Measurements from ENCODE around the gene QARS1.

Gene QARS1

DNA sequence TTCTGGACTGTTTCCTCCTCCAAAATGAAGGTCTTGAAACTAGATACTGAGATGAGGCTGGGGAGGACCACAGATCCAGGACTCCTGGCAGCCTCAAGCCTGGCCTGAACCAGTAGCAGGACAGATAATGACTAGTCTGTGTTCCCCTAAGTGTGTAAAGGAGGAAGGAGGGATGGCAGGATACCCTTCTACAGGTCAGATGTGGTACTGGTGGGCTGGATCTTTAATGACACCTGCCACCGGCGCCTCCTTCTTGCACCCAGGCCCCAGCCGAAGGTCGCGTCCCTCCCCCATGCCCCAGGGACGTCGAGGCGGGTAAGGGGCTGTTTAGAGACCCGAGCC lies 15.5 kb upstream of the QARS1 start:
- no peak for DNase-seq

DNA sequence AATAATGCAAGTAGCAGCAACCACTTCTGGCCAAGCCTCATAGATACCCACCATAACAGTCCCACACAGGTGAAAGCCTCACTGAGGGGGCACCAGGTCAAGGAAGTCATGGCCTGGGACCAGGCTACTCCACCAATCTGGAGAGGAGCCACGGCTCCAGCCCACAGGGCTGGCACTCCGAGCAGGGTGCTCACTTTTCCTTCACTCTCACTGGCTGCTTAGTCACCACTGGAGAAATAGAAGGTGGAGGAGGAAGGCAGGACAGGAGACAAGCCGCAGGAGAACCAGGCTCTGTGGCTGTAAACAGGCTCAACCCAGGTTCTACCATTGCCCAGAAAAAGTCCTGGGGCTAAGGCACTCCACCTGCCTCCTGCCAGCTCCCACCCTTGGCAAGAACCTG lies 14.9 kb upstream of the QARS1 start:
- no peak for DNase-seq

DNA sequence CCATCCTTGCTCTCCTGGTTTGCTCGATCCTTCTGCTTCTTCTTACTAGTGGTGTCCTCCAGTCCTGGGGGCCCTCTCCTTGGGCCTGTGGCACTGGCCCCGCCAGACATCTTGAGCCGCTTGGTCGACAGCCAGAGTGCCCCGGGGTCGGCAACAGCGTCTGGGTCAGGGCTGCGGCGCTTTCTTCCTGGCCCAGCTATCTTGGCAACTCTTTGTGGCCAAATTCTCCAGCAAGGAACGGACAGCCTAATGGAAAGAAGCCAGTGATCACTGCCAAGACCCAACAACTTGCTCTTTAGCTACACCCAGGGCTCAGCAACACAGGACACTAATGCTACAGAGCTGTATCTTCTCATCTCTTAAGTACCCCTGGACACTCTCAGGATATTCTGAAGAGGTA lies 14.5 kb upstream of the QARS1 start:
- DNase-seq, result no peak

DNA sequence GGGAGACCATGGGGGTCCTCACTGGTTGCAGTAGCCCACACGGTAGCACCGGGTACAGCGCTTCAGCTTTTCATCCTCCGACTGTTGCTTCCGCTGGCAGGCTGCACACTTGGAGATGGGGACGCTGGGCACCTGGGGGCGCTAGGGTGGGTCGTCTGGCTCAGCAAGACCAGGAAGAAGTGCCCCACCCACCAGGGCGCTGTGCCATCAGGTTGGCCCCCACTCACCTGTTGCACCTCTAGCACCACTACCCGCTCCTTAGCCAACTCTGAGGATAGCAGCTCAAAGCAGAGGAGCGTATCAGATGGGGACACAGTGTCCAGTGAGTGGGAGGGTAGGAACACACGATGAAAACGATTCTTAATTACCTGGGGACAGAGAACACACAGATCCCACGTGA lies 7.7 kb upstream of the QARS1 start:
- no peak for DNase-seq

DNA sequence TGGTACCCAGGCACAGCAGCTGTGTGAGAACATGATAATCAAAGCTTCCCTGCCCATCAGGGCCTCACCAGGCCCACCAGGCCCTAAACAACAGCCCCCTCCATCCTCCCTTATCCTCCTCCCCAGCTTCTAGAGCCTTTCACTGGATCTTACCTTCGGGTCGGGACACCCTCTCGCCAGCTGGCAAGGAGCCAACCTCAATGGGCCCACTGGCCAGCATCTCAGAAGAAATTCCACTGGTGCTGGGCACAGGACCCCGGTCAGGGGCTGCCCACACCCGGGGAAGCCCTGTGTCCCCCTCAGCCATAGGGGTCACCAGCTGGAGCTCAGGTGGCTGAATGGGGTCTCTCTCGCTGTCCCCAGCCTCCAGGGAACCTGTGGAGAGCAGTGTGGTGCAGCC lies 6.8 kb upstream of the QARS1 start:
- DNase-seq, result no peak

DNA sequence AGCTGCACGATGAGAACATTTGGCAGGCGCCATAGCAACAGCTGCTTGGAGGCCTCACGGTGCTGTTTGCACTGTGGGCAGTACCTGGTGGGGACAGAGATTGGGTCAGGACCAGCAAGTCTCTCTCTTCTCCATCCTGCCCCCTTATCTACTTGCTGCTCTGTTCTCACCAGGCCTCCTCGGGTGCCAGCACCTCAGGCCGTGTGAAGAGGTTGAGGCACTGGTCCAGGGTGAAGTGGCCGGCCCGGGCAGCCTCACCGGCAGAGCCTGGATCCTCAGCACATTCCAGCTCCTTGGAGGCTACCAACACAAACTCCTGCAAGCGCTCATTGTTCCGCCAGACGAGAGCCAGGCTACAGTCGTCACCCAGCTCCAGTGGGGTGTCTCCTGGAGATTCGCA lies 6.2 kb upstream of the QARS1 start:
- no peak for DNase-seq

DNA sequence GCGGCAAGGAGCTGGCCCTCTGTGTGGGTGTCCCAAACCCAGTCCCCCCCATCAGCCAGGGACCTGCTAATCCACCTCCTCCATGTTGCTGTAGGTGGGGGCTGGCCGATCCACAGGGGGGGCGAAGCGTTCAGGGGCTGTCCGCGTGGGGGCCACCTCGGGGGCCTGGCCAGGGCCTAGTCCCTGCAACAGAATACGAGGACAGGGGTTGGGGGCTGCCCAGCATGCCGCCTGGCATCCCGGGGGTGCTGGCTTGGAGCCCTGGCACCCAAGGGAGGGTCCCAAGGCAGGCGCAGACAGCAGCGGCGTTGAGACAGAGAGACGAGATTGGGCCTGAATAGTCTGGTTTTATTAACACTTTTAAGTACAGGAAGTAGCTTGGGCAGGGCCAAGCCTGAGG lies 3.8 kb upstream of the QARS1 start:
- no peak for DNase-seq

DNA sequence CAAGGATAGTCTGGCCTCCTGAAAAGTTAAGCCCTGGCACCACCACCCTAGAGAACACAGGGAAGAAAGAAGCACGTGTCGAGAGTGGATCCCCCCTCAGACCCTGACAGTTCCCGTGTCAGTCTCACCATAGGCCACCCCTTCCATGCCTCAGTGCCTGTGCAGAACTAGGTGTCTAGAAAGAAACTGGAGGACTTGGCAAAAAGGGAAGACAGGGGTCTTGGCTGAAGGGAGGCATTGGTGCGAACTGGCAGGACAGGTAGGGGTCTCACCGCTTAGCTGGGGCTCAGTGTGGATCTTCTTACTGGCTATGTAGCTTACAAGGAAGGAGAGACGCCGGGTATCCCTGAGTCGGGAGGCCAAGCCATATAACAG lies 518 bp downstream of the QARS1 start:
- DNase-seq, result no peak

DNA sequence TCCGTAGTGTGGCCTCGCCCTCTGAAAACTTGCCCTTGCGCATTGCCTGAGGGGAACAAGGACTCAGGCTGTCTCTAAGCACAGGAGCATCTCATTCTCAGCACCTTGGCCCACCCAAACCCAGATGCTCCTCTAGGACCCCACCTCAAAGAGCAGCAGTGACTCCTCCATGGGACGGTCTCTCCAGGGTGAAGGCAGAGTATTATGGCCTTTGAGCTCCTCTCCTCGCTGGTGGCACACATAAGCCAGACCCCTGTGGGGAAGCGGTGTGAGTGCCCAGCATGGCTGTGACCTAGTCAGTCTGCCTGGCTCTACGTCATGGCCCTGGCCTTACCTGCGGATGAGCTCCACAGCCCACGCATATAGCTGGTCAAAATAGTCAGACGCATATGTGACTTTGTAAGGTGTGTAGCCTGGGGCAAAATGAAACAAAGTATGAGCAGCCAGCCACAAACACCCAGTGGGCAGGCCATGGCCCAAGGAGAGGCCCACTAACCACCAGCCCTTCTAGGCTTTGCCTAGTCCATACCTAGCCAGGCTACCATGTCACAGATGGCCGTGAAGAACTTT lies 4.4 kb downstream of the QARS1 start:
- DNase-seq, result no peak

DNA sequence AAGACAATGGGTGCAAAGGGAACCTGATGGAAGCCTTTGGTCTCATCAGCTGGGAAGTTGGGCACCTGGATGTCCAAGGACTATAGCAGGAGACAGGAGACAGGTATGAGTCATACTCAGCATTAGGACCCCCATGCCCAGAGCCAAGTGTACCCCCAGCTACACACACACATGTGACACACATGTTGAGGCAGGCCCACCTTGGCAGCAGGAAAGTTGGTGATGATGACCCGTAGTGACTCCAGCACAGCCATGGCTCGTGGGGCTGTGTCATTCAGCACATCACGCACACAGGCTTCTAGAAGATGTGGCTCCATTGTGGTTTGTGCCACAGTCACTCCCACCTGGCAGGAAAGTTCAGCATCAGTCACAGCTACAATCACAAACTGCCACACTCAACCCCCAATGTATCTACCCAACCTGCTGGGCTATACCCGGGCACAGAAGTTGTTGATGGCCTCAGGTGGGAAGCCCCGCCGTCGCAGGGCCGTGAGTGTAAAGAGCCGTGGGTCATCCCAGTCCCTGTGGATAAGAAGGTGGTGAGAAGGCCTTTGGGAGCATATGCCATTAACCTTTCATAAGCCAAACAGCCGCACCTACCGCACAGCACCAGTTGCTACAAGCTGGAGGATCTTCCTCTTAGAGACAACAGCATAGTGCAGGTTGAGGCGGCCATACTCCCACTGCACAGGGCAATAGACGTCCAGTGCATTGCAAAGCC lies 5.5 kb downstream of the QARS1 start:
- no peak for DNase-seq

DNA sequence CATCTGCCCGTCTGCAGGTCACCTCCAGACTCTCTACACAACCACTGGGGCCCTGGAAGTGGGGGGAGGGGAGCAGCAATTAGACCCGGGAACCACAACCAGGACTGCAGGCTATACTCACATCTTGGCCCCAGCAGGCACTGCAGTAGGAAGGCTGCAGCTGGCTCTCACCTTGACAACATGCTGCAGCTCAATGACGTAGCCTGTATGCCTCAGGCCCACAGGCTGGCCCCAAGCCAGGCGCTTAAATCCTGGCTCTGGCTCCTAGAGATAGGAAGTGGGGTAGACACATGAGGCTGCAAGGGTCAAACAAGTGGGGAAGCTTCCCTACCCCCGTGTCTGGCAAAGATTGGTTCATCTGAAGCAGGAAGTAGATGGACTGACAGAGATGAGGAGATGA lies 6.1 kb downstream of the QARS1 start:
- DNase-seq, result no peak

DNA sequence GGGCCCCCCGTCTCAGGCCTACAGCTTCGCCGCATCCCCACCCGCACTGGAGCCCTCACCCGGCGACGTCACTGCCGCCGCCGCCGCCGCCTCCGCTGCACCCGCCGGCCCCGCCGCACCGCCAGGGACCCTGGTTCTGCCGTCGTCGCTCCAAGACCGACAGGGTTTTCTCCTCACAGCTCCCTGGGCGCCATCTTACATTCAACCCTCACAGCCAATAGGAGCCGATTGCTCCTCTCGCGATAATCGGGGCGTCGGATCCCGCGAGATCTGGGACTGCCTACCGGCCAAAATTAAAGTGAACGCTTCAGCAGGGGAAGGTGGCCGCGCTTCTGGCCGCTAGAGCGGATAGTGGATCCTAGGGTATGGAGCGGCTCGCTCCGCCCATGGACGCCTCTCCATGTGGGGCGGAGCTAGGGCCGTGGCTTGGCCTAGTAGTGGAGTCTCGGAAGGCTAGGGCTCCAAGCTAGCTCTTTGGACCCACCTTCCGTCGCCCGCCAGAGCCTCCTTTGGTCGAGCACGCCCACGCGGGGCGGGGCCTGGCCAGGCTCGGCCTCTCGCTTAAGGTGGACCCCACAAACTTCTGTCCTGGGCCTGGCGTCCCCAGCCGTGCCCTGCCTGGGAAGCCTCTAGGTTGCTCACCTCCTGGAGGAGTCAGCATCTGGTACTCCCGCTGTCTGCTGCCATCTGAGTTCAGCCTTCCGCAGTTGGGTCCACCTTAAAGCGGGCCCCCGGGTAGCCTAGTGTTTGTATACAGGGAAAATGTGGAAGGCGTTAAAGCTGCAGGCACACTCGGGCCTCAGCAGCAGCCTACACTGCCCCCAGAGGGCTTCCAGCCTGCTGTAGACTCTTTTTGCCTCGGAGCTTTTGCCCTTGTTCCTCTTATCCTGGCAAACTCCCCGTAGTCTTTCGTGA lies 10.4 kb downstream of the QARS1 start, which contains the start of gene QRICH1:
Gene QRICH1, minus strand, starts transcription at position 219 of the 915 bp plus-strand sequence. CDS start 17,054 bp downstream, outside the sequence.
- DNase-seq, result peak; percentile 90

DNA sequence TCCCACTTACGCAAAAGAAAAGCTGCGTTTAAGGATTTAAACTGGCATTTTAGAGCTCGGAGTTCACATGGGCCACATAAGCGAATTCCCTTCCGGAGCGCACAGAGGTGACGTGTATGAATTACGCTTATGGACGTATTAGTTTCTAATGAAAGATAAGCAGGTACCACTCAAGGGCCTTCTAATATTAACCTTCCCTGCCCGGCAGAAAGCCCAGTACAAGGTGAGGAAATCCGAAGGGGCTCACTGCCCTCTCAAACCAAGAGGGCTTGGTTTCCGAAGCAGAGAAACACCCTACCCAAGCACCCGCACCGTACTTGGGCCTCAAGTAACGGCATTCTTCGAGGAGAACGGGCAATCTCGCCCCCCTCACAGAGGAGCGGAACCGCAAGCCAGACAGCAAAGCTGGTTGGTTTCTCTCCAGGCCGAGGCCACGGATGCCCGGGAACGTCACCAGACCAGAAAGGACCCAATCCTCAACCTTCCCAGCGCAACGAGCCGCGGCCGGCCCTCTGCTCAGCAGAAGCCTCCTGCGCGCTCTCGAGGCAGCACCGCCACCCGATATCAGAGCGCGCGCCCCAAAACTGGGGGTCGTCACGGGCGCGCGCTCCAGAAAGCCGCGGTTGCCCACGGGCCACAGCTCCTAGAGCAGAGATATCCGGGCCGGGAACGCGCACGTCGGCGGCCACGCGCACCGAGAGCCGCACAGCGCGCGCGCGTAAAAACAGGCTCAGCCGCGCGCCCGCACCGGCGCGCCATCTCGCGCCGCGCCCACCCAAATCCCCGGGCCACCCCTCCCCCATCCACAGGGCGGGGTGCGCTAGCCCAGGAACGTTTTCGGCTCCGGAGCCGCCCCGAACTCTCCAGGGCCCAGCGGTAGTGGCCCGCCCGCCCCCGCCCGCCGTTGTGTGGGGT lies 11.4 kb downstream of the QARS1 start:
- DNase-seq, result peak; percentile 79

DNA sequence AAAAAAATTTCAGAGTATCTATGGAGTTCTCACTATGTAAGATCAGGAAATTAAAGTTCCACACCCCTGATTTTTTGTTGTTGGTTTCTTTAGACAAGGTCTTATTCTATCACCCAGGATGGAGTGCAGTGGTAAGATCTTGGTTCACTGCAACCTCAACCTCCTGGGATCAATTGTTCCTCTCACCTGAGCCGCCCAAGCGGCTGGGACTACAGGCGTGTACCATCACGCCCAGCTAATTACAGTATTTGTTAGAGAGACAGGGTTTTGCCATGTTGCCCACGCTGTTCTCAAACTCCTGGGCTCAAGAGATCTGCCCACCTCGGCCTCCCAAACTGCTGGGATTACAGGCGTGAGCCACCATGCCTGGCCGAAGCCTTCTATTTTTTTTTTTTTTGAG lies 23.1 kb downstream of the QARS1 start:
- DNase-seq, result no peak

DNA sequence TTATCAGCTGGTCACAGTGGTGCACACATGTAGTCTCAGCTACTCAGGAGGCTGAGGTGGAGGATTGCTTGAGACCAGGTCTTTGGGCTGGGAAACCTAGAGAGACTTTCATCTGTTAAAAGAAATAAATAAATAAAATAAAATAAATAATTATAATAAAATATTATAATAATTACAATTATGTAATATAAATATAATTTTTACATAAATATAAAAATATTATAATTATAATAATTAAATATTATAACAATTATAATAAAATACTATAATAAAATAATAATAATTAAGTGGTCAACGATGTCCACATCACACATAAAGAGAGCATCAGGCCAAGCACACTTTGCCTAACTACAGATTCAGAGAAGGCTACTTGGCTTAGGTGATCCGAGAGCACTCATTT lies 25.3 kb downstream of the QARS1 start:
- no peak for DNase-seq

DNA sequence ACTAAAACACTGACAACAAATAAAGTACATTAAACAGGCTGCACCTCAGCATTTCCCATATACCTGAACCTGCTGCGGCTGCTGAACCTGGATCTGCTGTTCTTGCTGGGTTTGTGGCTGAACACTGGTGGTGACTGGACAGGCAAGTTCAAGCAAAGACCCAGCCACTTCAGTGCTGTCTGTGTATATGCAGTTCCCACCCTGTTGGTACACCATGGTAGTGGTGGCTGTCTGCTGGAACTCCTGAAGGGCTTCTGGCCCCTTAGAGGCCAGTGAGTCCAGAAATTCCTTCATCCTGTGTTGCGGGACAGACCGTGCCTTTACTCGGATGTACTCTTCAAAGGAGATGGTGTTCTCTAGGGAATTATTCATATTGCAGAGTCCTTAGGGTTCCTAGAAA lies 27.9 kb downstream of the QARS1 start:
- DNase-seq, result no peak

DNA sequence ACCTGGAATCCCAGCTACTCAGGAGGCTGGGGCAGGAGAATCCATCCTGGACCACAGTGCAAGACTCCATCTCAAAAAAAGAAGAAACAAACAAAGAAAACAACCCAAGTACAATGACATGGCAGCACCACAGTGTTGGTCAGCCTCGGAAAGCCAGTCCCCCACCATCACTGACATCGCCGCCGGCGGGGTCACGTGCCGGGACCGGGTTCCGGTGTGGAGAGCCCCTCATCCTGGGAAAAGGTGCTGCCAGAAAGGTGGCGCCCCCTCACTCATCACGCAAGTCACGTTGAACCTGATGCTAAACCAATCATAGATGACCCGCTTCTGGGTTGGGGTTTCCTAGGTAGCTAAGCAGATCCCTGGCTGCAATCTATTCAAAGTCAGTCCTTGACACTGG lies 28.4 kb downstream of the QARS1 start:
- DNase-seq, result no peak

DNA sequence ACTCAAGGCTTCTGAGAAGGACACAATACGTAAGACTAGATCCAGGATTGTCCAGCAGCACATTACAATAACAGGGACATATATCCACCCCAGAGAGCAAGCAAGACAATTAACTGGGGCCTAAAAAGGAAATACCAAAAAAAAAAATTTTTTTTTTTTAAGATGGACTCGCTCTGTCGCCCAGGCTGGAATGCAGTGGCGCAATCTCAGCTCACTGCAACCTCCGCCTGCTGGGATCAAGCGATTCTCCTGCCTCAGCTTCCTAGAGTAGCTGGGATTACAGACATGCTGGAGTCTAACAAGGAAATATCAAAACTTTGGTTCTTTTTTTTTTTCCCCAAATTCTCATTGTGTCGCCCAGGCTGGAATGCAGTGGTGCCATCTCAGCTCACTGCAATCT lies 46.5 kb downstream of the QARS1 start:
- no peak for DNase-seq

DNA sequence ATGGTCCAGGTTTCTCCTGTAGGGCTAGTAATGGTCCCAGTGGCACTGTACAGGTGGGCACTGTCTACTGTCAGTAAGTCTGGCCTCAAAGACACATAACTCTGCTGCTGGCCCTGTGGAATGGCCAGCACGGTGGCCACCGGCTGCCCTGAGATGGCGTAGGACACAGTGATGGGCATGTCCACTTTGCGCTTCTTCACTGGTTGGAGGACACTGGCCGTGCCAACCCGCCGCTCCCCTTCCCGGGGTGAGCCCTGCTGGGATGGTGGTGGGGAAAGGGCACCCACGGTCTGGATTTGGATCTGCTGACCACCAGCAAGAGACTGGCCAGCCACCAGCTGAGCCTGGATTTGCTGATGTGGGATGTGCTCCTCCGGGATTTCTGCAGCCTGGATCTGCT lies 47.3 kb downstream of the QARS1 start:
- no peak for DNase-seq

DNA sequence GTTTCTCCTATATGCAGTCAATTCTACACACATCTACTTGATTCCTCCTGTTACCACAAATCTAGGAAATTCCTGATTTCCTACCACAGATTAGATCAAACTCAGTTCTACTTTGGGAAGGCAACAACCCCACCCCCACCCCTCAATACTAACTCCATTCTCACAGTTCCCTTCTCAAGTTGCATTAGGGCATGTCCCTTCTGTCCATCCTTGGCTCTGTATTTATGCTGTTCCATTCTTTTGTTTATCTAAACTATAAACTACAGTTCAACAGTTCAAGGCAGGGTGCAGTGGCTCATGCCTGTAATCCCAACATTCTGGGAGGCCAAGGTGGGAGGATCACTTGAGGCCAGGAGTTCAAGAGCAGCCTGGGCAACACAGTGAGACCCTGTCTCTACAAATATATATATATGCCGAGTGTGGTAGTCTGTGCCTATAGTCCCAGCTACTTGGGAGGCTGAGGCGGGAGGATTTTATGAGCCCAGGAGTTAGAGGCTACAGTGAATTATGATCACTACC lies 50.2 kb downstream of the QARS1 start:
- no peak for DNase-seq

DNA sequence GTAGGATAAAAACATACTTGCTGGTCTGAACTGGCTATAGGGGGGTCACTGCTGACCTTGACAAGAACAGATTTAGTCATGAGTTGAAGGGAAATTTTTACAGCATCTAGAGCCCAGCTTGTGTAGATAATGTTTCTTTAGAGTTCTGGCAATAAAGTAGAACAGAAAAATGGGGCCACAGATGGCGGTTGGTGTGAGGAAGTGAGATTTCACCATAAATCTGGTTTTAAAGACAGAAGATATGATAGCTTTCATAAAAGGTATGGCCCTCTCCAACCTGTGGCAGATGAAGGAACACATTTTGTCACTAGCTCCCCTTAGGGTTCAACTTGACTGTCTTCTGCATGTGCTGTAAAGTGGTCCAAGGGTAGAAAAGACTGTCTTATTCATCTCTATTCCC lies 51.0 kb downstream of the QARS1 start:
- DNase-seq, result no peak

Measured in stimulated activated CD4-positive, alpha-beta T cell treated with anti-CD3 and anti-CD28 coated beads, Interleukin-12 subunit alpha, Interleukin-12 subunit beta, amount 100 ng/mL, for 4 hours (primary cell).